ENCODE measurements around the gene PEX3.

The PEX3 gene

GRCh38 chr6:143536461-143536865 is 85.9 kb downstream of the PEX3 start:
- no peak overlapping the region for H3K9ac ChIP-seq (ENCODE audit: low read length)
- peak overlapping the region; percentile 44; the same call in 1 of the 2 replicates for H2AFZ ChIP-seq (ENCODE audit: low read length)
- H3K27ac ChIP-seq (ENCODE audit: low read length): no peak overlapping the region
- no peaks in the 10 kb centered on the region for H3F3A ChIP-seq (ENCODE audit: insufficient read depth, low read length)
- H3K4me2 ChIP-seq (ENCODE audit: low read depth, low read length): peak overlapping the region; percentile 56; the same call in 1 of the 2 replicates
- H3K79me2 ChIP-seq (ENCODE audit: low read length): no peaks in the 10 kb centered on the region
- H3K9me2 ChIP-seq (replicated peaks; ENCODE audit: insufficient read depth, low read length): no peaks in the 10 kb centered on the region
- TF ChIP-seq EZH2 (optimal IDR thresholded peaks at IDR 0.05; ENCODE audit: low read depth, low read length): no peak
- no peaks in the 10 kb centered on the region for H3K4me1 ChIP-seq (ENCODE audit: low read length)
- no peaks in the 10 kb centered on the region for H3K27me3 ChIP-seq (replicated peaks; ENCODE audit: insufficient read depth, low read length)
- peak overlapping the region; percentile 59 for H3K4me3 ChIP-seq (ENCODE audit: low read length)
- H3K36me3 ChIP-seq (replicated peaks; ENCODE audit: insufficient read depth, low read length): no peaks in the 10 kb centered on the region
- no peaks in the 10 kb centered on the region for H3K9me3 ChIP-seq (replicated peaks; ENCODE audit: insufficient read depth, low read length)
- DNase-seq: peak; percentile 33
- H4K20me1 ChIP-seq (ENCODE audit: insufficient read depth, low read length): no peaks in the 10 kb centered on the region

- Histone ChIP-seq H3K4me3 (ENCODE audit: low read length) (peak overlapping the region; percentile 59; the same call in 1 of the 2 replicates), H2AFZ (ENCODE audit: low read length) (0 out of 2 replicates have a peak overlapping the region, but pooled peaks have one; percentile 38), H3K79me2 (ENCODE audit: low read length) (no peaks in the 10 kb centered on the region), H3F3A (ENCODE audit: insufficient read depth, low read length) (no peaks in the 10 kb centered on the region), H3K4me2 (ENCODE audit: low read depth, low read length) (peak overlapping the region; percentile 59; the same call in 1 of the 2 replicates), H3K27ac (ENCODE audit: low read length) (no peak overlapping the region), H3K4me1 (ENCODE audit: low read length) (no peaks in the 10 kb centered on the region), H3K36me3 (replicated peaks; ENCODE audit: insufficient read depth, low read length) (no peaks in the 10 kb centered on the region), H3K9me3 (replicated peaks; ENCODE audit: insufficient read depth, low read length) (no peaks in the 10 kb centered on the region), H3K9ac (ENCODE audit: low read length) (no peak overlapping the region), H3K9me2 (replicated peaks; ENCODE audit: insufficient read depth, low read length) (no peaks in the 10 kb centered on the region), H4K20me1 (ENCODE audit: insufficient read depth, low read length) (no peaks in the 10 kb centered on the region), H3K27me3 (replicated peaks; ENCODE audit: insufficient read depth, low read length) (no peaks in the 10 kb centered on the region)
- peak; percentile 44 for DNase-seq
- TF ChIP-seq EZH2phosphoT487 (IDR thresholded peaks at IDR 0.05; ENCODE audit: low read length): no peak
- TF ChIP-seq EZH2 (optimal IDR thresholded peaks at IDR 0.05; ENCODE audit: low read depth, low read length): no peak
- peak; percentile 23 for TF ChIP-seq CTCF (IDR thresholded peaks at IDR 0.05; ENCODE audit: low read length)
Observed at GRCh38 chr6:143536866-143537691, 86.5 kb downstream of the PEX3 start.

- Histone ChIP-seq H3K79me2 (ENCODE audit: low read length) (no peaks in the 10 kb centered on the region), H3F3A (ENCODE audit: insufficient read depth, low read length) (no peaks in the 10 kb centered on the region), H3K27me3 (replicated peaks; ENCODE audit: insufficient read depth, low read length) (no peaks in the 10 kb centered on the region), H3K27ac (ENCODE audit: low read length) (no peak overlapping the region), H3K4me3 (ENCODE audit: low read length) (no peak overlapping the region), H3K36me3 (replicated peaks; ENCODE audit: insufficient read depth, low read length) (no peaks in the 10 kb centered on the region), H3K9me2 (replicated peaks; ENCODE audit: insufficient read depth, low read length) (no peaks in the 10 kb centered on the region), H3K4me1 (ENCODE audit: low read length) (peaks cover 3% of the 10 kb centered on the region; the same call in 1 of the 2 replicates), H3K9ac (ENCODE audit: low read length) (no peak overlapping the region), H3K4me2 (ENCODE audit: low read depth, low read length) (no peak overlapping the region), H4K20me1 (ENCODE audit: insufficient read depth, low read length) (no peaks in the 10 kb centered on the region), H2AFZ (ENCODE audit: low read length) (no peak overlapping the region), H3K9me3 (replicated peaks; ENCODE audit: insufficient read depth, low read length) (no peaks in the 10 kb centered on the region)
- no peak for TF ChIP-seq EZH2phosphoT487 (IDR thresholded peaks at IDR 0.05; ENCODE audit: low read length)
- TF ChIP-seq CTCF (IDR thresholded peaks at IDR 0.05; ENCODE audit: low read length): no peak
- no peak for TF ChIP-seq EZH2 (optimal IDR thresholded peaks at IDR 0.05; ENCODE audit: low read depth, low read length)
- no peak for DNase-seq
Observed at GRCh38 chr6:143538374-143538773, 87.8 kb downstream of the PEX3 start.

GRCh38 chr6:143539106-143539505 is 88.5 kb downstream of the PEX3 start:
- TF ChIP-seq EZH2phosphoT487 (IDR thresholded peaks at IDR 0.05; ENCODE audit: low read length): no peak
- TF ChIP-seq CTCF (IDR thresholded peaks at IDR 0.05; ENCODE audit: low read length): no peak
- TF ChIP-seq EZH2 (optimal IDR thresholded peaks at IDR 0.05; ENCODE audit: low read depth, low read length): no peak
- Histone ChIP-seq H3K4me2 (ENCODE audit: low read depth, low read length) (no peak overlapping the region; the same call in 1 of the 2 replicates), H3K4me3 (ENCODE audit: low read length) (no peak overlapping the region)

More at GRCh38 chr6:143539106-143539505, 88.5 kb downstream of the PEX3 start:
- Histone ChIP-seq H3K36me3 (replicated peaks; ENCODE audit: insufficient read depth, low read length) (no peaks in the 10 kb centered on the region), H3K9ac (ENCODE audit: low read length) (no peak overlapping the region), H3K9me2 (replicated peaks; ENCODE audit: insufficient read depth, low read length) (no peaks in the 10 kb centered on the region), H3K9me3 (replicated peaks; ENCODE audit: insufficient read depth, low read length) (no peaks in the 10 kb centered on the region), H4K20me1 (ENCODE audit: insufficient read depth, low read length) (no peaks in the 10 kb centered on the region), H3K27ac (ENCODE audit: low read length) (no peak overlapping the region), H3F3A (ENCODE audit: insufficient read depth, low read length) (no peaks in the 10 kb centered on the region), H3K4me1 (ENCODE audit: low read length) (peaks cover 9% of the 10 kb centered on the region; the same call in 1 of the 2 replicates), H3K79me2 (ENCODE audit: low read length) (no peaks in the 10 kb centered on the region), H2AFZ (ENCODE audit: low read length) (no peak overlapping the region), H3K27me3 (replicated peaks; ENCODE audit: insufficient read depth, low read length) (no peaks in the 10 kb centered on the region)
- DNase-seq: no peak

Measured in MM.1S (cell line).